Fibroblast of skin of left quadriceps (primary cell): ENCODE results near the gene ACSM4.
"Not testable (repeated sequence)": the region's sequence is repeated elsewhere in the genome, so short reads cannot be mapped to it uniquely, and the experiment has no call there.

Experiments used
- DNase-seq, 2 experiments: peaks; one replicate each; pipeline ENCODE4 v3.0.0-alpha.2; 2013; ENCODE audit warnings: low read depth in 2 of 2

The ACSM4 gene, protein sequence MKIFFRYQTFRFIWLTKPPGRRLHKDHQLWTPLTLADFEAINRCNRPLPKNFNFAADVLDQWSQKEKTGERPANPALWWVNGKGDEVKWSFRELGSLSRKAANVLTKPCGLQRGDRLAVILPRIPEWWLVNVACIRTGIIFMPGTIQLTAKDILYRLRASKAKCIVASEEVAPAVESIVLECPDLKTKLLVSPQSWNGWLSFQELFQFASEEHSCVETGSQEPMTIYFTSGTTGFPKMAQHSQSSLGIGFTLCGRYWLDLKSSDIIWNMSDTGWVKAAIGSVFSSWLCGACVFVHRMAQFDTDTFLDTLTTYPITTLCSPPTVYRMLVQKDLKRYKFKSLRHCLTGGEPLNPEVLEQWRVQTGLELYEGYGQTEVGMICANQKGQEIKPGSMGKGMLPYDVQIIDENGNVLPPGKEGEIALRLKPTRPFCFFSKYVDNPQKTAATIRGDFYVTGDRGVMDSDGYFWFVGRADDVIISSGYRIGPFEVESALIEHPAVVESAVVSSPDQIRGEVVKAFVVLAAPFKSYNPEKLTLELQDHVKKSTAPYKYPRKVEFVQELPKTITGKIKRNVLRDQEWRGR

GRCh38 chr12:7303772-7304171 is at the start of gene ACSM4:
ACSM4 (plus strand) TSS chr12:7304072; CDS start chr12:7304332, 260 bp downstream.
- no peak for DNase-seq

- DNase-seq: no peak
Measured at GRCh38 chr12:7259060-7259459, 44.8 kb upstream of the ACSM4 start.

GRCh38 chr12:7264538-7264937 is 39.3 kb upstream of the ACSM4 start:
- no peak for DNase-seq

DNA sequence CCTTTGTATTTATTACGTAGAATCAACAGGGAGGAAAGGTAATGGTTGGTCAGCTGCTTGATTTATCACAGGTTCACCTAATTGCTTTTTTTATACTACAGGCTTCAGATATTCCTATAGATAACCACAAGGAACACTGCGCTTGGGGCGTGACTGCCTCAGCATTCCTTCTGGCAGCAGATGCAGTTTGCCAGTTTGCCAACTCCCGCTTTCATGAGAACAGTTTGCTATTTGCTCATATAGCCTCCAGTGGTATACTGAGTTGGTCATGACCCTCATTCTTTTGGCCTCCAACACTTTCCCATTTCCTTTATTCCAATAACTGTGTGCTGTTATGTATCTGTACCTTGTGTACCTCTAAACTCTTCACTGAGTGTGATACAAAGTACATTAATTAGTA is 38.6 kb upstream of the ACSM4 start:
- DNase-seq: no peak

GRCh38 chr12:7269273-7269672 is 34.6 kb upstream of the ACSM4 start:
- no peak for DNase-seq

DNA sequence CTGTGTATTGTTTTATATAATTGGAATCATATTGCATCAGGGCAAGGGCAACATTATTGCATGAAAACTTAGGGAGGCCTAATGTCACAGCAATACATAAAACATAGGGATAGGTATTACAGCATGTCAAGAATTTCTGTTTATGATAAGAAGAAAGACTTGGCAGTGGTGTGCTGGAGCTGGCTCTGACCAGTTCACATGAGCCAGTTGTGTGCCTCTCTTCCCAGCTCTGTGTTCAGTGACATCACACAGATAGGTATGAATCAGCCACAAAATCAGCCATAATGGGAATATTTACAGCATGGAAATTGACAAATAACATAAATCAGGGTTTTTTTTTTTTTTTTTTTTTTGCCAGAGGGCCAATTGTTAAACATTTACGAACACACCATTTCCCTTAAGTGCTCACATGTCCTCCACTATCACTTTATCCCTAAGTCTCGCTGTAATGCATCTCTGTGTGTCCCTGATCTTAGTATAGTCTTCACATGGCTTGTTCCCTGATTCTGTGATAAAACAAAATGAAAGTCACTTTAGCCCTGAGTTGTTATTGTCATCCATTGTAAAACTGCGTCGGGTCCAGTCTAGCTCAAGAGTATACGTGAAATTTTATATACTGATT is 31.9 kb upstream of the ACSM4 start:
- DNase-seq: no peak

DNA sequence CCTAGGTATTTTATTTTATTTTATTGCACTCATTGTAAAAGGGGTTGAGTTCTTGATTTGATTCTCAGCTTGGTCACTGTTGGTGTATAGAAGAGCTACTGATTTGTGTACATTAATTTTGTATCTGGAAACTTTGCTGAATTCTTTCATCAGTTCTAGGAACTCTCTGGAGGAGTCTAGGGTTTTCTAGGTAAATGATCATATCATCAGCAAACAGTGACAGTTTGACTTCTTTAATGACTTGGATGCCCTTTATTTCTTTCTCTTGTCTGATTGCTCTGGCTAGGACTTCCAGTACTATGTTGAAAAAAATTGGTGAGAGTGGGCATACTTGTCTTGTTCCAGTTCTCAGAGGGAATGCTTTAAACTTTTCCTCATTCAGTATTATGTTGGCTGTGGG is 28.4 kb upstream of the ACSM4 start:
- not testable (repeated sequence) for DNase-seq

DNA sequence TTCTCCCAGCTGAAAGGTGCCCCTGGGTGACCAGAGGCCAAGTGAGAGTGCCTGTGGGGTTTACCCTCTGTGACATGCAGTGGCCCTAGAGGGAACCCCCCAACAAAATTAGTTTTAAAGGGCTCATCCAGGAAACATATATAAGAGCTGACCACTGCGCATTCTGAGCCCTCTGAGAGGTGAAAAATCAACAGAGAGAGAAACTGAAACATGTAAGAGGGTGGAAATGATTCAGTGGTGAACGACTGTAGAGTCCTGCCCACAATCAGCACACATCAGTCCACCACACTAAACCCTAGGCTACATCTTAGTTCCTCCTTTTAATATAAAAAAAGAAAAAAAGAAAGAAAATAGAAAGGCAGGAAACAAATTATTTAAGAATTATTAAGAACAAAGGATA is 21.0 kb upstream of the ACSM4 start:
- no peak for DNase-seq

- no peak for DNase-seq
Measured at GRCh38 chr12:7289743-7290142, 14.1 kb upstream of the ACSM4 start.

- not testable (repeated sequence) for DNase-seq
Measured at GRCh38 chr12:7290588-7290987, 13.3 kb upstream of the ACSM4 start.

GRCh38 chr12:7292300-7292699 is 11.6 kb upstream of the ACSM4 start:
- no peak for DNase-seq

DNA sequence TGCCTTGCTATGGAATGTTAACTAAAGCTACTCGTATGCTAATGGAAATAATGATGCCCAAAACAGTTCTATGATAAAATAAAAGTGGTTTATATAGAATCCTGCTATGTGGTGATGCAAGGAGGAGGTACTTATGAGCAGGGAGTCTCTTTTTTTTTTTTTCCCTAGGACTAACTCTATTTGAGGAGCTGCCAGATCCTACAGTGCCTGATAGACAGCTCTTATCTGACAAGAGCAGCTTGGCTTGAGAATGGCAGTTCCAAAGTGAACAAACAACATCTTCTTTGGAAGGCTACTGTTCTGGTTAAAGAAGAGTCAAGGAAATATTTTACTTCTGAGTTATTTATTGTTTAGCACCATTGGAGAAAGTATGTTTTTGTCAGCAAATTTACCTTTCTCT is 10.2 kb upstream of the ACSM4 start:
- DNase-seq: no peak

- DNase-seq: no peak
Measured at GRCh38 chr12:7295529-7295928, 8.3 kb upstream of the ACSM4 start.

DNA sequence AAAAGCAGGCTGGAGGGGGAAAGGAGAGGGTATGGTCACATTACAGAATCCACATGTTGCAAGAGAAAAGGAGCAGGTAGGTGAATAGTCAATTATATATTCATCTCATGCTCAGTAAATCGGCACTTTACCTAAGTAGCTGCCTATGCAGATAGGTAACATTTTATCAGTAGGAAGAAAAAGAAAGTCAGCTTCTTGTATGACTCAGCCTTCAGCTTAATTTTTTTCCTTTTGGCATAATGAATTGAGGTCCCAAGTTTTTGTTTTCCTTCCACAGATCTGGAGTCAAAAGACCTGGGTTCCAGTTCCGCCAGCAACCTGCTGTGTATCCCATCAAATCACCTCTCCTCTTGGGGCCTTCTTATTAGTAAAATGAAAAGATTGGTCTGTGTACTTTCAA is 6.0 kb upstream of the ACSM4 start:
- no peak for DNase-seq

DNA sequence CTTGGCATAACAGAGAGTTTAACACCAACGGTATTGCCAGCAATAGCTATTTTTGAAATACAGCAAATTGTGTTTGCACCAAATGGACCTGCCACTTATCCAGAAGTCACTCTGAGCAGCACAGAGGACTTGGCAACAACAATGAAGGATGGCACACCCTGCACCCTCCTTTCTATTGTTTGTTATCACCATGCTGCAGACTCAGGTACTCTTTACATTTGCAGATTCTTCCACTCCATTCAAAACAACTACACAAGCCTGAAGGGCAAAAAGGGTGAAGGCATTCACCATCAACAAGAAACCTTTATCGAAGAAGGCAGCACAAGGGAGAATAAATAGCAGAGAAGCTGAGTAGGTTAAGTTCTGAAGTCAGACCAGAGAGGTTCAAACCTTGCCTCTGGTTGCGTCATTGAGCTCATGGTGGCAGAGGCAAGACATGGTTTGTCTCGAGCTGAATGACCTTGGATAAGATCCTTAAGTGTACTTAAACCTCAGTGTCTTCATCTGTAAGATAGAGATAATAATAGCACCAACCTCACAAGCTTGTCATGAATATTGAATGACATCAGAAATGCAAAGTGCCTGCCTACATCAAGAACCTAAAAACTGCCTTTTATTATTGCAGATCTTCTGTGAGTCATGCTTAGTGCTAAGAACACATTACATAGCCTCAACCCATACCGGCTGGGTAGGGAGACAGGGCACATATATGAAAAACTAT is 1.4 kb upstream of the ACSM4 start:
- no peak for DNase-seq

GRCh38 chr12:7303230-7303629 is 642 bp upstream of the ACSM4 start:
- no peak for DNase-seq

- DNase-seq: no peak
Measured at GRCh38 chr12:7304456-7304855, 584 bp downstream of the ACSM4 start.

DNA sequence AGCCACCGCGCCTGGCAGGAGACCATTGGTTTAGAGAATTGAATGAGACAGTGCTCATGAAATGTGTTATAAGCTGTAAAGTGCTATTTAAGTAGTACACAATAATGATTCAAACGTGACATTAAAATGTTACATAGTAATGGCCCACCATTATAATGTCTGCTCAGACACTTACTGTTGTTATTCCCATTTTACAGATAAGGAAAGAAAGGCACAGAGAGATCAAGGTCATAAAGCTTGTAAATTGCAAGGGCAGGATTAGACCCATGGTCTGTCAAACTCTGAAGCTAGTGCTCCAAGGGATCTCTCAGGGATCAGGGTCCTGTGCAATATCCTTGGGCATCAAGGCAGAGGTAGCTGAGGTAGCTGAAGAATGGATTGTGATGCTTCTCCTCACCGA is 6.2 kb downstream of the ACSM4 start:
- DNase-seq: no peak

DNA sequence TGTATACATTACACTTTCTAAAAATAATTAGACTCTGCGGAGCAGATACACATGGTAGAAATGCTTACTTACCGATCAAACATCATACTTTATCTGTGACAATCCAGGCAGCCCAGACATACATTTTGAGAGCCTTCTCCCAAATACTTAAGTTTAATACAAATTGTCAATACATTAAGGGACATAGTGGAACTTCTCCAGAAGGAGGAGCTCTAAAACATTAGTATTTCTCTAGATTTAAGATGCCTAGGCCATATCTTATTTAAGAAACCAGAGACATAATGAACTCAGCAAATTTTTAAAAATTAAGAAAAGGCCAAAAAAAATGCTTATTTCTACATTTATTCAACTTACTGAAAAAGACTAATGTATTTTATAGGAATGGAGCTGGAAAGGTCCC is 16.1 kb downstream of the ACSM4 start:
- no peak for DNase-seq

DNA sequence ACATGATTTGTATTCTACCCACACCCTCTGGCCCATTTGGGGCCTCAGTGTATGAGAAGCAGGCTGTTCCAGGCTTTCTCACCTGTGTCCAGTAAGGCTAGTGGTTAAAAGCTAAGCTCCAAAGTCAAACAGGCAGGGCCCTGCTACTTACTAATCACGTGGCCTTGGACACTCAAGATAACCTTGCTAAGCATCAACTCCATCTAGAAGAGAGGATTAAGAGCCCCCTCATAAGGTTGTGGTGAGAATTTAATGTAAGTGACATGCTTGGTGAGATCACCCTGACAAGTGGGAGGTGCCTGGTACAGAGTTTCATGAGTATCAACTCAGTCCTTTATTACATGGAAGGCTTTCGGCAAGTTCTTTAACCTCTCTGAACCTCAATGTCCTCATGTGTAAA is 17.8 kb downstream of the ACSM4 start:
- no peak for DNase-seq

- no peak for DNase-seq
Measured at GRCh38 chr12:7322599-7322998, 18.7 kb downstream of the ACSM4 start.

GRCh38 chr12:7324176-7324575 is 20.3 kb downstream of the ACSM4 start:
- no peak for DNase-seq

- DNase-seq: no peak
Measured at GRCh38 chr12:7327918-7328317, 24.0 kb downstream of the ACSM4 start.
